GM12801 (cell line): ENCODE data around the gene C2.

Experiments
- CTCF ChIP-seq: IDR thresholded peaks from one replicate; pipeline ENCODE4 v1.5.1; 2011; ENCODE audit warnings: control low read depth; ENCODE audit not compliant: insufficient read length; ENCODE audit errors: extremely low read depth

C2 gene

DNA sequence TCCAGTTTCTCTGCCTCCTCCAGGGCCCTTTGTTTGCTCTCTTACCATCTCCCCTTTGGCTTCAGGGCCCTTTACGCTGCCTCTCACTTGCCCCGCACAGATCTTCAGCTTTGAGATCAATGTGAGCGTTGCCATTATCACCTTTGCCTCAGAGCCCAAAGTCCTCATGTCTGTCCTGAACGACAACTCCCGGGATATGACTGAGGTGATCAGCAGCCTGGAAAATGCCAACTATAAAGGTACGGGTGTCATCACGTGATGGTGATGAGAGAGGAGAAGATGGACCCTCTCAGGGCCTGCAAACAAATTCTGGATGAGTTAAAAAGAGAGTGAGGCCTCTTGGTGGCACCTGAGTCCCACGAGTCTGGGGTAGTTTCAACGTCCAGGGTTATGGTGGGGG is 8.3 kb downstream of the C2 start:
- no peak for TF ChIP-seq CTCF

GRCh38 chr6:31940256-31940664 is 12.7 kb downstream of the C2 start:
- TF ChIP-seq CTCF: no peak

- TF ChIP-seq CTCF: no peak
These were observed 16.2 kb downstream of the C2 start for GRCh38 chr6:31943742-31944141.

DNA sequence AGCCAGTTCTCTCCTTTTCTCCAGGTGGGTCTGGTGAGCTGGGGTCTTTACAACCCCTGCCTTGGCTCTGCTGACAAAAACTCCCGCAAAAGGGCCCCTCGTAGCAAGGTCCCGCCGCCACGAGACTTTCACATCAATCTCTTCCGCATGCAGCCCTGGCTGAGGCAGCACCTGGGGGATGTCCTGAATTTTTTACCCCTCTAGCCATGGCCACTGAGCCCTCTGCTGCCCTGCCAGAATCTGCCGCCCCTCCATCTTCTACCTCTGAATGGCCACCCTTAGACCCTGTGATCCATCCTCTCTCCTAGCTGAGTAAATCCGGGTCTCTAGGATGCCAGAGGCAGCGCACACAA is 17.6 kb downstream of the C2 start:
- no peak for TF ChIP-seq CTCF

DNA sequence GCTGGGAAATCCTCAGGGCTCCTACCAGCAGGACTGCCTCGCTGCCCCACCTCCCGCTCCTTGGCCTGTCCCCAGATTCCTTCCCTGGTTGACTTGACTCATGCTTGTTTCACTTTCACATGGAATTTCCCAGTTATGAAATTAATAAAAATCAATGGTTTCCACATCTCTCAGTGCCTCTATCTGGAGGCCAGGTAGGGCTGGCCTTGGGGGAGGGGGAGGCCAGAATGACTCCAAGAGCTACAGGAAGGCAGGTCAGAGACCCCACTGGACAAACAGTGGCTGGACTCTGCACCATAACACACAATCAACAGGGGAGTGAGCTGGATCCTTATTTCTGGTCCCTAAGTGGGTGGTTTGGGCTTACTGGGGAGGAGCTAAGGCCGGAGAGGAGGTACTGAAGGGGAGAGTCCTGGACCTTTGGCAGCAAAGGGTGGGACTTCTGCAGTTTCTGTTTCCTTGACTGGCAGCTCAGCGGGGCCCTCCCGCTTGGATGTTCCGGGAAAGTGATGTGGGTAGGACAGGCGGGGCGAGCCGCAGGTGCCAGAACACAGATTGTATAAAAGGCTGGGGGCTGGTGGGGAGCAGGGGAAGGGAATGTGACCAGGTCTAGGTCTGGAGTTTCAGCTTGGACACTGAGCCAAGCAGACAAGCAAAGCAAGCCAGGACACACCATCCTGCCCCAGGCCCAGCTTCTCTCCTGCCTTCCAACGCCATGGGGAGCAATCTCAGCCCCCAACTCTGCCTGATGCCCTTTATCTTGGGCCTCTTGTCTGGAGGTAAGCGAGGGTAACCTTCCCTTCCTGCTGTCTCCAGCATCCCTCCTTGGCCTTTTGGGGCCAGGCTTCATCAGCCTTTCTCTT is 18.2 kb downstream of the C2 start, which contains the start of gene CFB:
TSS of gene CFB (plus strand) at position 589 of the 863 bp plus-strand sequence. CDS start at position 716, 127 bp downstream.
- TF ChIP-seq CTCF: no peak

GRCh38 chr6:31946370-31946885 is 18.9 kb downstream of the C2 start:
- no peak for TF ChIP-seq CTCF

DNA sequence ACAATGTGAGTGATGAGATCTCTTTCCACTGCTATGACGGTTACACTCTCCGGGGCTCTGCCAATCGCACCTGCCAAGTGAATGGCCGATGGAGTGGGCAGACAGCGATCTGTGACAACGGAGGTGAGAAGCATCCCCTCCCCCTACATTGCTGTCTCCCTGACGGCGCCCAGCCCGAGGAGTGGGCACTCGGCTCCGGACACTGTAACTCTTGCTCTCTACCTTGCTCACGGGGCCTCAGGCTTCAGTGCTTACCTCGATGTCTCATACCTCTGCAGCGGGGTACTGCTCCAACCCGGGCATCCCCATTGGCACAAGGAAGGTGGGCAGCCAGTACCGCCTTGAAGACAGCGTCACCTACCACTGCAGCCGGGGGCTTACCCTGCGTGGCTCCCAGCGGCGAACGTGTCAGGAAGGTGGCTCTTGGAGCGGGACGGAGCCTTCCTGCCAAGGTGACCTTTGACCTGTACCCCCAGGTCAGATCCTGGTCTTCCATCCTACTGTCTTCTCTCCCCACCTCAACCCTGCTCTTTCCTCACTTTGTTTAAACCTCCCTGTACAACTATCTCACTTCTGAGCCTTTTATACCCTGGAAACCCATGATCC is 19.7 kb downstream of the C2 start:
- TF ChIP-seq CTCF: no peak
